Karpas-422 (cell line): ENCODE measurements around the gene CKS2. TPM values are rescaled to one million over a fixed set of nuclear protein-coding genes. Genes with fewer than 3 reads are reported as not detected.

Experiments
- DNase-seq: peaks from one replicate; pipeline ENCODE4 v3.0.0-alpha.2; 2015
- H2AFZ ChIP-seq: fragments of 200-600 bp; sonication (generic); 2 replicates; pipeline ENCODE4 v1.6.1; 2014; ENCODE audit warnings: antibody characterized with exemption, low read length, mixed read lengths
- H3K27ac ChIP-seq: fragments of 200-600 bp; sonication (generic); 2 replicates; pipeline ENCODE4 v1.5.1; 2014; ENCODE audit warnings: mild to moderate bottlenecking, low read length, moderate library complexity
- H3K27me3 ChIP-seq: fragments of 200-600 bp; sonication (generic); 2 replicates; pipeline ENCODE4 v1.6.1; 2014; ENCODE audit warnings: low read length, mixed read lengths
- H3K36me3 ChIP-seq: fragments of 200-600 bp; sonication (generic); 2 replicates; pipeline ENCODE4 v1.6.1; 2014; ENCODE audit warnings: low read length, mixed read lengths; ENCODE audit not compliant: insufficient read depth
- H3K4me1 ChIP-seq: fragments of 200-600 bp; sonication (generic); 2 replicates; pipeline ENCODE4 v1.6.1; 2014; ENCODE audit warnings: mild to moderate bottlenecking, low read length, mixed read lengths
- H3K4me2 ChIP-seq: fragments of 200-600 bp; sonication (generic); 2 replicates; pipeline ENCODE4 v1.6.1; 2014; ENCODE audit warnings: low read length, low read depth, mild to moderate bottlenecking; ENCODE audit not compliant: poor library complexity, severe bottlenecking
- H3K4me3 ChIP-seq: fragments of 200-600 bp; sonication (generic); 2 replicates; pipeline ENCODE4 v1.5.1; 2014; ENCODE audit warnings: mild to moderate bottlenecking, antibody characterized with exemption, low read length, mixed read lengths
- H3K79me2 ChIP-seq: fragments of 200-600 bp; sonication (generic); 2 replicates; pipeline ENCODE4 v1.6.1; 2014; ENCODE audit warnings: mild to moderate bottlenecking, low read length, mixed read lengths
- H3K9ac ChIP-seq: fragments of 200-600 bp; sonication (generic); 2 replicates; pipeline ENCODE4 v1.6.0; 2014; ENCODE audit warnings: low read length
- H3K9me2 ChIP-seq: fragments of 200-600 bp; sonication (generic), shearing (Covaris generic); replicated peaks from 2 replicates; pipeline ENCODE4 v1.6.0; 2014; ENCODE audit warnings: mild to moderate bottlenecking, low read length, moderate library complexity; ENCODE audit not compliant: insufficient read depth
- H3K9me3 ChIP-seq: fragments of 300-700, 200-600 bp; sonication (generic); 2 replicates; pipeline ENCODE4 v1.6.1; 2014; ENCODE audit warnings: low read length, mixed read lengths
- H4K20me1 ChIP-seq: fragments of 200-600 bp; sonication (generic); 2 replicates; pipeline ENCODE4 v1.6.1; 2014; ENCODE audit warnings: mild to moderate bottlenecking, antibody characterized with exemption, low read length, low read depth; ENCODE audit not compliant: insufficient read depth
- total RNA-seq: library from RNA; depleted of rRNA; stranded (reverse); fragments of >200 nt; shearing (Covaris generic); gene quantifications from 2 replicates; pipeline ENCODE4 v1.2.3, GENCODE V29; 2014; ENCODE audit warnings: low replicate concordance

CKS2 gene
- total RNA-seq, 1 experiment from 2014 or later: 319 TPM

- H3K27me3 ChIP-seq: no peaks in the 10 kb centered on the region
- H4K20me1 ChIP-seq: no peaks in the 10 kb centered on the region
- no peak overlapping the region for H3K9ac ChIP-seq
- no peaks in the 10 kb centered on the region for H3K79me2 ChIP-seq
- H3K4me2 ChIP-seq: no peak overlapping the region
- DNase-seq: no peak
- no peak overlapping the region for H3K4me3 ChIP-seq
- no peaks in the 10 kb centered on the region for H3K9me2 ChIP-seq
- H3K36me3 ChIP-seq: peaks cover 22% of the 10 kb centered on the region; the same call in 1 of the 2 replicates
- no peak overlapping the region for H2AFZ ChIP-seq
- no peaks in the 10 kb centered on the region for H3K9me3 ChIP-seq
- no peak overlapping the region for H3K27ac ChIP-seq
- no peaks in the 10 kb centered on the region for H3K4me1 ChIP-seq
Observed at GRCh38 chr9:89361031-89361430, 50.0 kb downstream of the CKS2 start.

GRCh38 chr9:89361816-89362646 is 51.0 kb downstream of the CKS2 start:
- Histone ChIP-seq H3K27me3 (no peaks in the 10 kb centered on the region), H3K4me1 (no peaks in the 10 kb centered on the region), H3K9ac (no peak overlapping the region), H3K9me3 (no peaks in the 10 kb centered on the region), H3K4me2 (no peak overlapping the region), H3K79me2 (no peaks in the 10 kb centered on the region), H2AFZ (no peak overlapping the region), H4K20me1 (no peaks in the 10 kb centered on the region), H3K27ac (no peak overlapping the region), H3K9me2 (no peaks in the 10 kb centered on the region), H3K36me3 (peaks cover 18% of the 10 kb centered on the region; the same call in 1 of the 2 replicates), H3K4me3 (no peak overlapping the region)
- DNase-seq: no peak

DNA sequence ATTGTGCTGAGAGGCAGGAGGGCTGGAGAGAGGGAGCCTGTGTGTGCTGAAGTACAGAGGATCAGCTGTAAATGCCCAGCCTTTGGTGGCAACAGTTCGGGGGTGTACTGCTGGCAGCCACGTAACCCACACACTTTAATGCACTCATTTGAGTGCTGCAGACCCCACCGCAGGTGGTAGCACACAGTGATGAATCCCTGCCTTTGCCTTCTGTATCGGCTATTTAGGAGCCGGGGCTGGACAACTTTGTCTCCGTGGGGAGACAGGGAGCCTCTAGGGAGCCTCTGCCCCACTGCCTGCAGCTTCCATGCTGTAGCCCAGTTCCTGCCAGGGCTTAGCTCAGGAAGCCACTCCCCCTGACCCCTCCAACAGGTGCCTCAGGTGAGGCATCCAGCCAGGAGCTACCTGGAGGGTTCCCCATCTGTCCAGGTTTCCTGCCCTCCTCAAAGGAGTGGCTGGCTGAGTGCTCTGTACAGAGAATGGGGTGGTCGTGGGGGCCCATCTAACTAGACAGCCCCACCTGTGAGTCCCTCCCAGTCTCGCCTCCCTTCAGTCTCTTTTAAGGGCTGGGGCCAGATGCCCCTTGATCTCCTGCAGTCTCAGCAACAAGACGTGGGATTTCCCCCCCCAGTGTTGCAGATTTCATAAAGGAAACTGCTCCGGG is 51.8 kb downstream of the CKS2 start:
- peaks cover 18% of the 10 kb centered on the region; the same call in 1 of the 2 replicates for H3K36me3 ChIP-seq
- no peaks in the 10 kb centered on the region for H3K9me2 ChIP-seq
- H3K27ac ChIP-seq: no peak overlapping the region
- H3K27me3 ChIP-seq: no peaks in the 10 kb centered on the region
- no peak overlapping the region for H3K9ac ChIP-seq
- no peak overlapping the region for H2AFZ ChIP-seq
- no peaks in the 10 kb centered on the region for H3K4me1 ChIP-seq
- no peak overlapping the region for H3K4me2 ChIP-seq
- DNase-seq: no peak
- H3K9me3 ChIP-seq: no peaks in the 10 kb centered on the region
- no peaks in the 10 kb centered on the region for H4K20me1 ChIP-seq
- H3K4me3 ChIP-seq: no peak overlapping the region
- no peaks in the 10 kb centered on the region for H3K79me2 ChIP-seq

- Histone ChIP-seq H3K27me3 (no peaks in the 10 kb centered on the region), H3K4me1 (no peaks in the 10 kb centered on the region), H3K4me2 (no peak overlapping the region), H3K9me2 (no peaks in the 10 kb centered on the region), H3K79me2 (no peaks in the 10 kb centered on the region), H3K4me3 (no peak overlapping the region), H3K36me3 (peaks cover 18% of the 10 kb centered on the region; the same call in 1 of the 2 replicates), H4K20me1 (no peaks in the 10 kb centered on the region), H3K9me3 (no peaks in the 10 kb centered on the region), H3K27ac (no peak overlapping the region), H3K9ac (no peak overlapping the region), H2AFZ (no peak overlapping the region)
- no peak for DNase-seq
Observed at GRCh38 chr9:89363311-89363670, 52.3 kb downstream of the CKS2 start.

DNA sequence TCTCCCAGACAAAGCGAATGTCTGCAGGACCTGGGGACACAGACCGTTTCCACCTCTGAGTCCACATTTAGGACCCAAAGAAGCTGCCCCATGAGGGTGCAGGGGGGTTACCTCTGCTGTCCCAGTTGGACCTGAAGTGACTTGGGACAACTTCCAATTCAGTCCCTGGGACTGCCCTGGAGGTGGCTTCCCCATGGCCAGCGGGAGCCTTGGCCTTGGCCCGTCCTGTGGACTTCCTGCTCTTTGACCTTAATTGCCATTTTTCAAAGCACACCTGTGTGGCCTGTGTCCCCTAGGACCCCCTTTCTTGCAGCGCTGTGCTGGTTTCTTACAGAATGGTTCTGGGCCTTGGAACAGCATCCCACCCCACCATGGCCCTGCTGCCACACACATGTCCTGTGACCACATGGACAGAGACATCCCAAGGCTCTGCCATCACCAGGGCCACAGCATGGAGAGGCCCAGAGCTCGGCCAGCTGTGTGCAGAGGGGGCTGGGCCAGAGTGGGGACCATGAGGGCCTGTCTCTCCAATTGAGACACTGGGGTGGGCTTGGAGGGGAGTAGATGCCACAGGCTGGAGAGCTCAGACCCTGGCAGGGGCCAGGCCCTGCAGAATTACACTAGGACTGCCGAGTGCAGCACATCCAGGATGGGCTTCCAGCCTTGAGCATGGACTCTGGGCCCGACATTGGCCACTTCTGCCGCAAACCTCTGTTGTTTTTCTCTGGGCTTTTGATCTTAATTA is 53.1 kb downstream of the CKS2 start:
- H3K4me1 ChIP-seq: no peaks in the 10 kb centered on the region
- no peaks in the 10 kb centered on the region for H4K20me1 ChIP-seq
- no peak overlapping the region for H3K9ac ChIP-seq
- no peak overlapping the region for H3K4me2 ChIP-seq
- H3K9me2 ChIP-seq: no peaks in the 10 kb centered on the region
- no peak overlapping the region for H2AFZ ChIP-seq
- H3K36me3 ChIP-seq: peaks cover 18% of the 10 kb centered on the region; the same call in 1 of the 2 replicates
- no peak overlapping the region for H3K27ac ChIP-seq
- no peak for DNase-seq
- H3K4me3 ChIP-seq: no peak overlapping the region
- no peaks in the 10 kb centered on the region for H3K9me3 ChIP-seq
- no peaks in the 10 kb centered on the region for H3K79me2 ChIP-seq
- H3K27me3 ChIP-seq: no peaks in the 10 kb centered on the region

DNA sequence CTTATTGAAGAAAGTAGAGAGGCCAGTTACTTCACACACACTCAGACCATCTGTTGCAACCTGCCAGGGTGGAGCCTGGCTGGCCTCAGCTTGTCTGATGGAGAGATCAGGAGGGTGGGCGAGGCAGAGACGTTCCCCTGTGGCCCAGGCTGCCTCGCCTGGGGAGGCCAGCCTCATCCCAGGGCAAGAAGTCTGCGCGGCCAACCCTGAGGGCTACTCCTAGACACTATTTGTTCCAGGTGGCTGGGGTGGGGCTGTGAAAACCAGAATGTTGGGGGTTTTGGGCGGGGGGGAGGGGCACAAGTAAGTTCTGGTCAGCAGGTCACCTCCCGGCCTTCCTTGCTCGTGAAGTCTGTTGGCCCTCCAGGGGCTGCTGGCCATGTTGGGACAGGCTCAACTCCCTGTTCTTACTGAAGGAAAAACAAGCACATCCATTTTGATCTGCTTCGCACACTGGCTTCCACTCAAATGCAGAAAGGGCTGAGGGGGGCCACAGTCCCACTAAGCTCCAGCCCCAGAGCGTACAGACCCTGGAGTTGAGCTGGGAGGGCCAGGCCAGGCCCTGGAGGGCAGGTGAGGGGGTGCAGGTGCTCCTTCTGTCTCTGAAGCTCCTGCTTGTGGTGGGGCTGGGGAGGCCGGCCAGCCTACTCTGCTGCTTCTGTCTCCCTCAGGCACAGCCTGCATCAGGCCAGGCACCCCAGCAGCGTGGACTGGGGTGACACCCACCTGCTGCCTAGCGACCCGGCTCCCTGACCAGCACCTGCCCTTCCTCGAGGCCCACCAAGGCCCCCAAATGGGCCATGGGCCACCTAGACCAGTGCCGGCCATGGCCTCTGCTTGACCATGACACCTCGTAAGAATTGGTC is 53.9 kb downstream of the CKS2 start:
- H3K4me2 ChIP-seq: no peak overlapping the region
- H3K79me2 ChIP-seq: no peaks in the 10 kb centered on the region
- DNase-seq: no peak
- no peaks in the 10 kb centered on the region for H3K4me1 ChIP-seq
- no peak overlapping the region for H3K9ac ChIP-seq
- peaks cover 15% of the 10 kb centered on the region; the same call in 1 of the 2 replicates for H3K36me3 ChIP-seq
- H3K27ac ChIP-seq: no peak overlapping the region
- no peaks in the 10 kb centered on the region for H4K20me1 ChIP-seq
- H2AFZ ChIP-seq: no peak overlapping the region
- no peaks in the 10 kb centered on the region for H3K9me3 ChIP-seq
- no peaks in the 10 kb centered on the region for H3K9me2 ChIP-seq
- no peak overlapping the region for H3K4me3 ChIP-seq
- H3K27me3 ChIP-seq: no peaks in the 10 kb centered on the region

GRCh38 chr9:89365532-89365912 is 54.5 kb downstream of the CKS2 start:
- H3K9me2 ChIP-seq: no peaks in the 10 kb centered on the region
- H3K9me3 ChIP-seq: no peaks in the 10 kb centered on the region
- no peaks in the 10 kb centered on the region for H4K20me1 ChIP-seq
- H3K4me2 ChIP-seq: no peak overlapping the region
- H3K79me2 ChIP-seq: no peaks in the 10 kb centered on the region
- H3K9ac ChIP-seq: no peak overlapping the region
- H3K27ac ChIP-seq: no peak overlapping the region
- DNase-seq: no peak
- H3K36me3 ChIP-seq: peaks cover 9% of the 10 kb centered on the region; the same call in 1 of the 2 replicates
- H3K27me3 ChIP-seq: no peaks in the 10 kb centered on the region
- H3K4me1 ChIP-seq: no peaks in the 10 kb centered on the region
- no peak overlapping the region for H3K4me3 ChIP-seq
- no peak overlapping the region for H2AFZ ChIP-seq
